Measurements from ENCODE around the gene KRTAP12-4. TPM values are rescaled to one million over a fixed set of nuclear protein-coding genes. Genes with fewer than 3 reads are reported as not detected.

KRTAP12-4 gene
- total RNA-seq, 1 donor from 2014 or later: not detected

- peaks cover 33% of the 10 kb centered on the region for H3K4me1 Mint-ChIP-seq (ENCODE audit: unreplicated experiment)
- peaks cover 57% of the 10 kb centered on the region for H3K27me3 Mint-ChIP-seq (ENCODE audit: unreplicated experiment)
- no peak overlapping the region for H3K4me3 Mint-ChIP-seq (ENCODE audit: unreplicated experiment)
- no peaks in the 10 kb centered on the region for H3K36me3 Mint-ChIP-seq (ENCODE audit: unreplicated experiment)
- no peaks in the 10 kb centered on the region for H3K9me3 Mint-ChIP-seq (ENCODE audit: unreplicated experiment)
- no peak for TF ChIP-seq CTCF (IDR thresholded peaks at IDR 0.05)
- H3K27ac Mint-ChIP-seq (ENCODE audit: unreplicated experiment): no peak overlapping the region
- DNase-seq (ENCODE audit: extremely low spot score, unreplicated experiment): peak; percentile 79
Observed at GRCh38 chr21:44701541-44701940, 47.1 kb upstream of the KRTAP12-4 start.

- TF ChIP-seq CTCF (IDR thresholded peaks at IDR 0.05): no peak
- peak; percentile 46 for DNase-seq (ENCODE audit: extremely low spot score, unreplicated experiment)
- H3K36me3 Mint-ChIP-seq (ENCODE audit: unreplicated experiment): no peaks in the 10 kb centered on the region
- H3K9me3 Mint-ChIP-seq (ENCODE audit: unreplicated experiment): no peaks in the 10 kb centered on the region
- H3K27ac Mint-ChIP-seq (ENCODE audit: unreplicated experiment): no peak overlapping the region
- H3K4me3 Mint-ChIP-seq (ENCODE audit: unreplicated experiment): no peak overlapping the region
- peaks cover 56% of the 10 kb centered on the region for H3K27me3 Mint-ChIP-seq (ENCODE audit: unreplicated experiment)
- H3K4me1 Mint-ChIP-seq (ENCODE audit: unreplicated experiment): peaks cover 36% of the 10 kb centered on the region
Observed at GRCh38 chr21:44701023-44701400, 46.6 kb upstream of the KRTAP12-4 start.

- Mint-ChIP-seq H3K27me3 (ENCODE audit: unreplicated experiment) (peaks cover 52% of the 10 kb centered on the region), H3K4me1 (ENCODE audit: unreplicated experiment) (peaks cover 38% of the 10 kb centered on the region), H3K27ac (ENCODE audit: unreplicated experiment) (no peak overlapping the region), H3K9me3 (ENCODE audit: unreplicated experiment) (no peaks in the 10 kb centered on the region), H3K36me3 (ENCODE audit: unreplicated experiment) (no peaks in the 10 kb centered on the region), H3K4me3 (ENCODE audit: unreplicated experiment) (no peak overlapping the region)
- peak; percentile 73 for DNase-seq (ENCODE audit: extremely low spot score, unreplicated experiment)
- no peak for TF ChIP-seq CTCF (IDR thresholded peaks at IDR 0.05)
Observed at GRCh38 chr21:44700101-44701022, 45.9 kb upstream of the KRTAP12-4 start.

GRCh38 chr21:44699502-44700001 is 45.1 kb upstream of the KRTAP12-4 start:
- Mint-ChIP-seq H3K4me3 (ENCODE audit: unreplicated experiment) (no peak overlapping the region), H3K27ac (ENCODE audit: unreplicated experiment) (no peak overlapping the region), H3K36me3 (ENCODE audit: unreplicated experiment) (no peaks in the 10 kb centered on the region), H3K9me3 (ENCODE audit: unreplicated experiment) (no peaks in the 10 kb centered on the region), H3K27me3 (ENCODE audit: unreplicated experiment) (peaks cover 45% of the 10 kb centered on the region), H3K4me1 (ENCODE audit: unreplicated experiment) (peaks cover 38% of the 10 kb centered on the region)
- TF ChIP-seq CTCF (IDR thresholded peaks at IDR 0.05): no peak
- peak; percentile 81 for DNase-seq (ENCODE audit: extremely low spot score, unreplicated experiment)

Data from osteocyte (in vitro differentiated cells).